Measurements from ENCODE around the gene TBCEL.
"Not testable (repeated sequence)": the region's sequence is repeated elsewhere in the genome, so short reads cannot be mapped to it uniquely, and the experiment has no call there.

TBCEL gene

GRCh38 chr11:121012091-121012490 is 11.8 kb upstream of the TBCEL start:
- Histone ChIP-seq H3K9ac (ENCODE audit: low read length) (no peak overlapping the region), H4K20me1 (ENCODE audit: insufficient read depth, low read length) (no peaks in the 10 kb centered on the region), H3K4me3 (ENCODE audit: low read length) (no peak overlapping the region), H2AFZ (ENCODE audit: low read depth, low read length) (no peak overlapping the region), H3K9me3 (ENCODE audit: insufficient read depth, low read length) (no peaks in the 10 kb centered on the region), H3K4me2 (ENCODE audit: low read length) (no peak overlapping the region), H3K79me2 (ENCODE audit: low read length) (no peaks in the 10 kb centered on the region), H3K36me3 (replicated peaks; ENCODE audit: low read depth, low read length) (no peaks in the 10 kb centered on the region), H3K27ac (ENCODE audit: low read length) (no peak overlapping the region), H3K27me3 (ENCODE audit: low read depth, low read length) (0 out of 2 replicates have a peak, but pooled peaks cover 3% of the 10 kb centered on the region), H3K4me1 (ENCODE audit: low read length) (no peaks in the 10 kb centered on the region)
- no peak for TF ChIP-seq EZH2phosphoT487 (IDR thresholded peaks at IDR 0.05; ENCODE audit: low read depth)
- TF ChIP-seq CTCF (IDR thresholded peaks at IDR 0.05; ENCODE audit: low read depth, low read length): no peak

GRCh38 chr11:121018746-121019145 is 5.2 kb upstream of the TBCEL start:
- H3K4me3 ChIP-seq (ENCODE audit: low read length): no peak overlapping the region
- no peak for TF ChIP-seq EZH2phosphoT487 (IDR thresholded peaks at IDR 0.05; ENCODE audit: low read depth)
- no peak for TF ChIP-seq CTCF (IDR thresholded peaks at IDR 0.05; ENCODE audit: low read depth, low read length)
- H3K79me2 ChIP-seq (ENCODE audit: low read length): no peaks in the 10 kb centered on the region; the same call in 1 of the 2 replicates
- peaks cover 8% of the 10 kb centered on the region for H3K4me1 ChIP-seq (ENCODE audit: low read length)
- no peak overlapping the region for H2AFZ ChIP-seq (ENCODE audit: low read depth, low read length)
- H3K27me3 ChIP-seq (ENCODE audit: low read depth, low read length): peaks cover 16% of the 10 kb centered on the region
- no peak overlapping the region for H3K27ac ChIP-seq (ENCODE audit: low read length)
- no peak overlapping the region for H3K4me2 ChIP-seq (ENCODE audit: low read length)
- no peak overlapping the region for H3K9ac ChIP-seq (ENCODE audit: low read length)
- H4K20me1 ChIP-seq (ENCODE audit: insufficient read depth, low read length): no peaks in the 10 kb centered on the region
- H3K36me3 ChIP-seq (replicated peaks; ENCODE audit: low read depth, low read length): no peaks in the 10 kb centered on the region
- no peaks in the 10 kb centered on the region for H3K9me3 ChIP-seq (ENCODE audit: insufficient read depth, low read length)

GRCh38 chr11:121021718-121022117 is 2.2 kb upstream of the TBCEL start:
- not testable (repeated sequence) for H3K4me3 ChIP-seq (ENCODE audit: low read length); H3K4me2 ChIP-seq (ENCODE audit: low read length)

GRCh38 chr11:121024989-121025388 is 1.1 kb downstream of the TBCEL start:
- H2AFZ ChIP-seq (ENCODE audit: low read depth, low read length): no peak overlapping the region
- no peaks in the 10 kb centered on the region for H3K9me3 ChIP-seq (ENCODE audit: insufficient read depth, low read length)
- peak overlapping the region; percentile 75 for H3K9ac ChIP-seq (ENCODE audit: low read length)
- peak overlapping the region; percentile 93 for H3K4me3 ChIP-seq (ENCODE audit: low read length)
- no peaks in the 10 kb centered on the region for H3K27me3 ChIP-seq (ENCODE audit: low read depth, low read length)
- H3K36me3 ChIP-seq (replicated peaks; ENCODE audit: low read depth, low read length): no peaks in the 10 kb centered on the region
- TF ChIP-seq EZH2phosphoT487 (IDR thresholded peaks at IDR 0.05; ENCODE audit: low read depth) (no peak), CTCF (IDR thresholded peaks at IDR 0.05; ENCODE audit: low read depth, low read length) (no peak)
- H3K4me2 ChIP-seq (ENCODE audit: low read length): peak overlapping the region; percentile 99
- peaks cover 17% of the 10 kb centered on the region for H3K4me1 ChIP-seq (ENCODE audit: low read length)
- no peak overlapping the region for H3K27ac ChIP-seq (ENCODE audit: low read length)
- H3K79me2 ChIP-seq (ENCODE audit: low read length): peaks cover 38% of the 10 kb centered on the region
- peaks cover 7% of the 10 kb centered on the region for H4K20me1 ChIP-seq (ENCODE audit: insufficient read depth, low read length)

More at GRCh38 chr11:121021718-121022117, 2.2 kb upstream of the TBCEL start:
- not testable (repeated sequence) for H3K9ac ChIP-seq (ENCODE audit: low read length); H3K27ac ChIP-seq (ENCODE audit: low read length); H3K9me3 ChIP-seq (ENCODE audit: insufficient read depth, low read length); H2AFZ ChIP-seq (ENCODE audit: low read depth, low read length); H3K36me3 ChIP-seq (replicated peaks; ENCODE audit: low read depth, low read length); H4K20me1 ChIP-seq (ENCODE audit: insufficient read depth, low read length)
- H3K79me2 ChIP-seq (ENCODE audit: low read length): peaks cover 28% of the 10 kb centered on the region
- peaks cover 17% of the 10 kb centered on the region for H3K4me1 ChIP-seq (ENCODE audit: low read length)
- H3K27me3 ChIP-seq (ENCODE audit: low read depth, low read length): peaks cover 16% of the 10 kb centered on the region

- Histone ChIP-seq H3K4me3 (ENCODE audit: low read length) (no peak overlapping the region), H3K9me3 (ENCODE audit: insufficient read depth, low read length) (no peaks in the 10 kb centered on the region), H2AFZ (ENCODE audit: low read depth, low read length) (no peak overlapping the region), H3K27ac (ENCODE audit: low read length) (no peak overlapping the region), H3K36me3 (replicated peaks; ENCODE audit: low read depth, low read length) (no peaks in the 10 kb centered on the region), H3K27me3 (ENCODE audit: low read depth, low read length) (no peaks in the 10 kb centered on the region), H3K4me2 (ENCODE audit: low read length) (no peak overlapping the region), H3K4me1 (ENCODE audit: low read length) (peaks cover 9% of the 10 kb centered on the region), H3K9ac (ENCODE audit: low read length) (no peak overlapping the region), H4K20me1 (ENCODE audit: insufficient read depth, low read length) (peaks cover 7% of the 10 kb centered on the region), H3K79me2 (ENCODE audit: low read length) (peaks cover 35% of the 10 kb centered on the region)
- TF ChIP-seq EZH2phosphoT487 (IDR thresholded peaks at IDR 0.05; ENCODE audit: low read depth) (no peak), CTCF (IDR thresholded peaks at IDR 0.05; ENCODE audit: low read depth, low read length) (no peak)
Measured at GRCh38 chr11:121029153-121029552, 5.3 kb downstream of the TBCEL start.

Data from OCI-LY3 (cell line).